ENCODE data around the gene ZNF527.

GRCh38 chr19:37346091-37346490 is 24.8 kb upstream of the ZNF527 start:
- TF ChIP-seq CTCF (IDR thresholded peaks at IDR 0.05) (no peak), EZH2 (IDR thresholded peaks at IDR 0.05) (no peak), EZH2phosphoT487 (IDR thresholded peaks at IDR 0.05) (no peak)
